CD4-positive, alpha-beta T cell treated with Interleukin-10 for 1 hour (primary cell): ENCODE data around the gene STAT4.

ENCODE experiments used
- DNase-seq: peaks from one replicate; pipeline ENCODE4 v3.0.0-alpha.2; 2020

The STAT4 gene

GRCh38 chr2:191078165-191078867 is 72.5 kb downstream of the STAT4 start:
- DNase-seq = no peak

DNA sequence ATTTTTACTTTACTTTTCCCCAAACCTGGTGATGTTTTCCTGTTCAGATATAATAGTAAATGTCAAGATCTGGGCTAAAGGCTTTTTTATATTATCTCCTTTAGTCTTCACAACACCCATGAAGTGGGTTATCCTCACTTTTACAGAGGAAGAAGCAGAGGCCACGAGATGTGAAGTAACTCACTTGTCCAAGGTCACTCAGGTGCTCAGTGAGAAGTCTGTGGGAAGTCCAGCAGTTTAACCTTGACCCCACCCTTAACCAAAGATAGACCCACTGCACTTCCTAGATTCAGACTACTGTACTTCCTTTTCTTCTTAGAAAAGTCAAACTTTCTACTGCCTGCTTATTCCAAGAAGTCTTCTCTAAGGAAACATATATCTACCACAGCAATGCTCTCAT is 80.5 kb downstream of the STAT4 start:
- DNase-seq = no peak

- no peak for DNase-seq
Observed at GRCh38 chr2:191069606-191070005, 81.2 kb downstream of the STAT4 start.

DNA sequence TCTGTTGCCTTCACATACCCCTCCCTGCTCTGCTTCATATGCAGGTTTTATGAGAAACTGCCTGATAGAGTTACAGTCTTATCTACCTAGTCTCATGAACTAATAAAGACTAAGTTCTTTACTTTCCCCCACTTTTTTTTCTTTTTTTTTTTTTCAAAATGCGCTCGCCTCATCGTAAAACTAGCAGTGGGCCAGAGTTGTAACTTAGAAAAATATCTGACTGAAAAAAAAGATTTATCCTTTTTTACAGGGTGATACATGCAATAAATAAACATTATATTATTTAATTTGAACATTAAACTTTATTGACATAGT is 83.9 kb downstream of the STAT4 start:
- no peak for DNase-seq

- peak; percentile 10 for DNase-seq
Observed at GRCh38 chr2:191066197-191066918, 84.4 kb downstream of the STAT4 start.

- DNase-seq = no peak
Observed at GRCh38 chr2:191065785-191066184, 85.0 kb downstream of the STAT4 start.

DNA sequence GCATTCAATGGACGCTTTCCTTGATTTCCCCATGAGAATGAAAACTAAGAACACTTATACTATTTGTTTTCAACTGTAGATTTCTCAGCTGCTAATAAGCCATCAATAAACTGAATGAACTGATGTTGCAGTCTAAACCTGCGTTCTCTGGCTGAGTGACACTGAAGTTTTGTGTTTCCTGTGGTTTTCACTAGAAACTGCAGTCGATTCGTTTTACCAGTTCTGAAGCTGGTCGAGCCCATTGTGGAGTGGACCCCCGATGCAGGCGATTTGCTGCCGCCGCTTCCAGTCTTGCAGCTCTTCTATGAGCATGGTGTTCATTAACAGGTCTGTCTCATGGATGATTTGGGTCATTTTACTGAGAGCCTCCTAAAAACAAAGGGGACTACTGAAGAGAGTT is 86.2 kb downstream of the STAT4 start:
- peak; percentile 60 for DNase-seq

DNA sequence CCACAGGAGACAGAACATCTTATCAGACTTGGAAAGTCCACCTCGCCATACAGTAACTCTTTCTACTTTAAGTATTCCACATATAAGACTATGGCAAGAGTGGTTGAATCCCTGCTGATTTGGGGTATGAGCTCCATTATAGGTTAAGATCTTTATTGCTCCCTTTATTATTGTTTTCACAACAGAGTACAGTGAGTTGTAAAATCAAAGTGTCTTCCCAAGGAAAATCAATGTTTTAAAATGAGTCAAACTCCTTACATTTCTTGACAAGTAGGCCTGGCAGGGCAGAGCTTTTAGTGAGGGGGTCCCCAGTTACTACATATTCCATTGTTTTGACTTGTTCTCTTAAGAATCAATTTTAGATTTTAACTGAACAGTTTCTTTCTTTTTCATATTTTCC is 87.2 kb downstream of the STAT4 start:
- DNase-seq = no peak

DNA sequence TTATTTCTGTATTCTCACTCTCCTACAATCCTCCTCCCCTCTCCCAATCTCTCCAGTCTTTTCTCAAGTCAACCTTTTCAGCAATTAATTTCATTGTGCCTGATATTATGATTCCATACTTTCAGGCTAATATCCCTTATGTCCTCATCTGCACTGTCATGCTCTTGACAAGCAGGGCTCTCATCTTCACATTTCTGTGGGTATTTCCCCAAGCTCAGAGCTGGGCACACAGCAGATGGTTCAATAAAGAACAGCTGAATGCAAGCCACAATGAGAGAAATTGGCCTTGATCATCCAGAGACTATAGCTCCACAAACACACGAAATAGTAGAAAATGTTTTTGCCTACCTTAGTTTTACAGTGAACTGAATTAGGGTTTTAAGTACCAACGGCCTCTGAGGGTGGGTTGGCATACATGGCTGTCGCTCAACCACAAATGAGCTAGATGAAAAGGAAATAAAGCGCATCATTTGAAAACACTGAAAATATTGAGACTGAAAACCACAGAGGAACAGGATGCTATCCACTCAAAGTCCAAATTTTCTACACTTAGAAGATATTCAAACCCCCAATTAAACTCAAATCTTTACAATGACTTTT is 89.3 kb downstream of the STAT4 start:
- peak; percentile 51 for DNase-seq

- DNase-seq = no peak
Observed at GRCh38 chr2:191059308-191059707, 91.5 kb downstream of the STAT4 start.

GRCh38 chr2:191056228-191056627 is 94.6 kb downstream of the STAT4 start:
- peak; percentile 48 for DNase-seq

DNA sequence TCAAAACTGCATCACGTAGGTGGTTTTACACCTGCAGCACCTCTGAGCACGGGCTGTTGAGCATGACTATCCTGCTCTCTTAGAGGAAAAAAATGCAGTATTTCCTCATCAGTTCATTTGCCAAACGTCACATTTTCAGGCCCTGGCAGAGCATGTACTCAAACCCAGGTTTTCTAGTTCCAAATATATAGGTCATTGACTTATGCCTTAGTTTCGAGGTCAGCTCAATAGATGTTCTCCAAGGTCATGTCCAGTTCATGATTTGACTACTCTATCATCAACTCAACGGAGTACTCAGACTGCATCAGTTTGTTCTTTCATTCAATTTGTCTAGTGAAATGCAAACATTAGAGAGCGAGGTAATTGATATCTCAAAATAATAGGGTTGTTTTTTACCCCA is 97.5 kb downstream of the STAT4 start:
- no peak for DNase-seq

GRCh38 chr2:191051825-191052778 is 98.7 kb downstream of the STAT4 start:
- peak; percentile 77 for DNase-seq

GRCh38 chr2:191051177-191051576 is 99.6 kb downstream of the STAT4 start:
- DNase-seq = no peak

DNA sequence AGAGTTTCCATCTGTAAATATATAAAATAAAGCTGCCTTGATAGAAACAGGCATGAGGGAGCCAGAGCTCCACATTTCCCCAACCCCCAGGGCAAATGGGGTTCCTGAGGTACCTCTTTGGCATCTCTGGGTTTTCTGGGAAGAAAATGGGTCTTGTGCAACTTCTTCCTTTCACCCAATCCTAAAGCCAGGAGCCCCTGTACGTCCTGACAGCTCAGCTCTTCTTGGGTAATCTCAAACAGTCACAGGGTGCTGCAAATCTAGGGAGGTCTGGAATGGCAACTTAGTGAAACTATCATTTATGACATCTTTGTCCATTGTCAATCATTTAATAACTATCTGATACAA is 100.2 kb downstream of the STAT4 start:
- no peak for DNase-seq

DNA sequence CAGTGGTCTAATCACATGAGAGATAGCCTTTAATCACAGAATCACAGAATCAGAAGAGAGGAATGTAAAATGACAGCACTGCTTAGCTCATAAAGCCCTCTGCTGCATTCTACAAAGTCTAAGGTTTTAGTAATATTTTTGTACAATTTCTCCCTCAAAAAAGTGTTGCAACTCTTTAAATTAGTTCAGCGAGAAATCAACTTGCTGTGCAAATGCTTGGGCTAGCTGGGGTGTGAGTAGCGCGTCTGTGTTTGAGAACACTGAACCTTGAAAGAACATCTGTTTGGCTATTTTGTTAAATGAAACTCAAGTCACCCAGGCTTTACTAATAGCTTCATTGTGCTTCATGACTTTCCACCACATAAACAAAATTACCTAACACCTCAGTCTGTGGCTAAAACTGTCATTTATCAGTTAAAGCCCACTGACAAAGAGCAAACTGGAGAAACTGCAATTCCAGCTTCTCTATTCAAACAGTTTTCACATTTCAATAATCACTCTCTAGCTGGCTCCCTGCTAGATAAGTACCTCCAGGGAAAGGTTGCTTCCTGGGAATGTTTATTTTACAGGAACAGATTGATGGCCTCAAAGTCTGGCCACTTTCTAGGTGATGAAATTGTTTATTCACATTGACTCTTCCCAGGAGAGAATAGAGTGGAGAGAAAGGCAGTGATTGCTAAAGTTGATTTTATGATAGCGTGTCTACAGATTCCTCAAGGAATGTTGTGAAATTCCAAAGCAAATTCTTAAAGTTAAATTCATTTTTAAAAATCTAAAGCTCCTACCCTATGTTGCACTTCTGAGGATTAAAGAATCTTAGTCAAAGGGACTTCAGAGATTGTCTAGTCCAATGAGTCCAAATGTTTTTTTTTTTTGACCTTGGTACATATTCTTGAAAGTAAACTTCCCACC is 100.8 kb downstream of the STAT4 start:
- DNase-seq = peak; percentile 31

DNA sequence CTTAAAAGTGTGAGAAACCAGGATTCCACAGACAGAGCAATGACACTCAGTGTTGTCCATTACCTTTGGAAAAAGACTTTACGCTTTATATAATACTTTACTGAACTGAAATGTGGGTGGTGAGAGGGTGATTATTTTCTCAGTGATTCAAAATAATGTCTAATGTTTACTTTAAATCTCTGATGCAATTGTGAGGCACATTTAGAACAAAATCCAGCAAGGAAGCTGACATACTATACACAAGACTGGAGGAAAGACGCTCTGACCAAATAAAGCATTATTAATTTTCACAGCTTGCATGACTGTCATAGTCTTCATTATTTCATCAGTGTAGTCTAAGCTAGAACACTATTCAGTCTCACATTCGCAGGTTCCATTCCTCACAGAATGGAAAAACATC is 102.7 kb downstream of the STAT4 start:
- DNase-seq = no peak

GRCh38 chr2:191045141-191045540 is 105.7 kb downstream of the STAT4 start:
- no peak for DNase-seq

- no peak for DNase-seq
Observed at GRCh38 chr2:191043438-191043837, 107.4 kb downstream of the STAT4 start.

GRCh38 chr2:191041418-191042161 is 109.2 kb downstream of the STAT4 start:
- no peak for DNase-seq

- no peak for DNase-seq
Observed at GRCh38 chr2:191039616-191040015, 111.2 kb downstream of the STAT4 start.

GRCh38 chr2:191038741-191039140 is 112.1 kb downstream of the STAT4 start:
- DNase-seq = no peak
